Lung microvascular endothelial cell (primary cell): ENCODE measurements around the gene TANK. TPM values are rescaled to one million over a fixed set of nuclear protein-coding genes. Genes with fewer than 3 reads are reported as not detected.
"Not testable (repeated sequence)": the region's sequence is repeated elsewhere in the genome, so short reads cannot be mapped to it uniquely, and the experiment has no call there.

ENCODE experiments used
- DNase-seq, 2 donors: peaks; one replicate each; pipeline versions ENCODE4 v3.0.0 to v3.0.0-alpha.2; 2010; ENCODE audit warnings: low read depth in 2 of 2
- total RNA-seq: library from RNA; depleted of rRNA; stranded (reverse); fragments of >200 nt; gene quantifications from 2 replicates; pipeline ENCODE4 v1.2.1, GENCODE V29; 2014

TANK gene
- total RNA-seq, 1 donor from 2014 or later = 63.1 TPM

DNA sequence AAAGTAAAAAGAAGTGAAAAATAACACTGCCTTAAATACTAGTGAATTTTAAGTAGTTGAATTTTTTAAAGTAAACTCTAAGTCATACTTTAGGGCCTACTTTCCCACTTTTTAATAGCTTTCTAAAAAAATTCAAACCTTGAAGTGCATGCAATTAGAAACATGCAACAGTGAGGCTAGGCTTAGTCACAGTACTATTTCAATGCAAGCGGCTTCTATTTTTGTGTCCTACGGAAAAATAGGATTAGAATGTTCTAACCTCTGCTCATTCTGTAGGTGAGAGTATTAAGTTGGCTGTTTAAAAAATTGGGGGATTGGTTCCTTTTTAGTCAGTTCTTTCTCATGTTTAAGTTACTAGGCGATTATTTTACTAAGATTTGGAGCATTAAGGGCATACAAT lies 108.9 kb downstream of the TANK start:
- no peak for DNase-seq

DNA sequence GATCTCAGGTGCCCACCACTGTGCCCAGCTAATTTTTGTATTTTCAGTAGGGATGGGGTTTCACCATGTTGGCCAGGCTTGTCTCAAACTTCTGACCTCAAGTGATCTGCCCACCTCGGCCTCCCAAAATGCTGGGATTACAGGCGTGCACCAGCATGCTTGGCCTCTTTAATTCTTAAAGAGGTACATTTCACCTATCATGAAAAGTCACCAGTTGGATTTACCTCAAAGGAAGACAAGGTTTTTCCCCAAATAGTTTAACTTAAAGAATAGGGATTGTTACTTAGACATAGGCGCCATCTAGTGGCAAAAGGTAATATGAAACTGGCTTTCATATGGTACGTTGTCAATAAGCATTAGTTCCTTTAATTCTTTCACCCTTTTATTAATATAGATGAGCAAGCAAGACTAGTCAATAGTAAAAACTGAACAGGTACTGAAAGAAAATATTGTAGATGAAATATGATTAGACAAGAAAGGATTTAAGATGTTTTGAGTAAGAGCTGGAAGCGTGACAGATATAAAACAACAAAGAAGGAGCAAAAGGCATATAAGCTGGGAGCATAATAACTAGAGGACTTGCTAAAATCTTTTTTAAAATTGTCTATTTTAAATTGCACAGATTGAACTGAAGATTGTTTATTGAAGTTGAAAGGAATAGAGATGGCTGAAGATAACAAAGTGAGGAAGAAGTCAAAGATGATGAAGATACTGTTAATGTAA lies 113.0 kb downstream of the TANK start:
- peak; percentile 72 to 76 for DNase-seq

GRCh38 chr2:161278564-161279229 lies 118.5 kb downstream of the TANK start:
- DNase-seq = peak; percentile 5 to 17

DNA sequence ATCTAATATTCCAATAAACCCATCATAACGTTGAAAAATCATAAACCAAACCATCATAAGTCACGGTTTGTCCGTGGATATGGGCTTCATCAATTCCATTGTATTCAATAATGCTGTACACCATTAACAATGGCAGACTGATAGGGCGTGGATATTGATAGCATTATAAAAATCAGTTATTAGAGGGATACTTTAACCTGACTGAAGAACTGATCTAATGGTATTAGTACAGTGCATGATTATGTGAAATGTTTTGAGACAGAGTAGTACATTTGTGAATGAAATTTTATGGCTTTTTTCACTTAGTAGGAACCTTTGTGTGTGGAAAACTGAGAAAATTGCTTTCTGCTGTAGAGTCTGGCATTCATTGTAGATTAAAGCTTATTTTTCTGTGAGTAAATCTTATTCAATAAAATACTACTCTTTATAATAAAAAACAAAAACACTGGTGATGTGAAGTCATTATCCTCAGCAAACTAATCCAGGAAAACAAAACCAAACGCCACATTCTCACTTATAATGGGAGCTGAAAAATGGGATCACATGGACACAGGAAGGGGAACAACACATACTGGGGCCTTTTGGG lies 119.1 kb downstream of the TANK start:
- DNase-seq = not testable (repeated sequence)

- DNase-seq = peak; percentile 20 to 24
These were observed 120.7 kb downstream of the TANK start for GRCh38 chr2:161280906-161281323.

DNA sequence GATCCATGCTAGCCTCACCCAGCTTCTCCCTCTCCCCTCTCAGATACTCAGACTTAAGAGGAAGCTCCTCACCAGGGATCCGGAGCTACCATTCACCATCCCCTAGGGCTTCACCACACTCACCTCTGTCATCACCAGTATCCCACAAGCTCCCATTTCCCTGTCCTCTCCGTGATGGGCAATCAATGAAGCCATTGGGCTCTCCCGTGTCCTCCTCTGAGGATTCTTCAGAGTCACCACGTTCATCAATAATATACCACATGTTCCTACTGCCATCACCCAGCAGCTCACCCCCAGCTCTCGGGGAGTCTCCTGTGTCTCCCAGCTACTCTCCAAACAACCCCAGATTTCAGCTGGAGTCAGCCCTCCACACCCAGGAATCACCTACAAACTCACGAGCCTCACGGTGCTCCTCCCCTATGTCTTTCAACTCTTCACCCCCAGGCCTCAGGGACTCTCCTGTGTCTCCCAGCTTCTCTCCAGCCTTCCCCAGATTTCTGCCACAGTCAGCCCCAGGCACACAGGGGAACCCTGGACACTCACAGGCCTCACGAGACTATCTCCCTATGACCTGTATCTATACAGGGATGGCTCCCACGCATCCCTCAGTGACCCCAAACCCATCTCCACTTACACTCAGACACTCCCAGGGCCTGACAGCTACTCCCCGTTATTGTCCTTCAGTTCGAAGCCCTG lies 121.5 kb downstream of the TANK start:
- peak in 1 of 2 donors; percentile 2 for DNase-seq

DNA sequence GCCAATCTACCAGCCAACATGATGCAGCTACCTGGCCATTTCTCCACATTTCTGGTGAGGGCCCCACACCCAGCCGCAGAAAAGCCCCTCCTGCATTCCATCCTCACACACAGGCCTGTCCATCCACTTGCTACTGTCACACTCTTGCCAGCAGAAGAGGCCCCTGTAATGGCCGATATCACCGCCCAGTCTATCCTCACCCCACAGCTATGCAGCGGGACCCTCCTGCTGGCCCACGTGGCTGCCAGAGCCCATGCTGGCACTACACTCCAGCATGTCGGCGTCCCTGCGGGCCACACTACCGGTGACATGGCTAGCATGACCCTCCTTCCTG lies 122.0 kb downstream of the TANK start:
- not testable (repeated sequence) for DNase-seq

- DNase-seq = no peak
These were observed 123.7 kb downstream of the TANK start for GRCh38 chr2:161283926-161284325.

Other genes starting within 250 kb of the TANK start
- gene PSMD14, start 148.0 kb downstream of the TANK start, total RNA-seq = 47.0 and 63.0 TPM in 2 replicates